A549 treated with AZD2906 at 1 μM for 4 hours (cell line): ENCODE results near the gene INPP5K. TPM values are rescaled to one million over a fixed set of nuclear protein-coding genes. Genes with fewer than 3 reads are reported as not detected.

Source experiments
- total RNA-seq: library from RNA; stranded (reverse); fragments of 200-300 nt; extraction: Qiagen RNA extraction; gene quantifications from 5 replicates; pipeline ENCODE4 v1.2.3, GENCODE V29; 2022

INPP5K gene
- total RNA-seq: 23.3 to 25.6 TPM (median 25.2 TPM) in 5 replicates

GRCh38 chr17:1516388-1517161 lies at the start of gene INPP5K:
TSS of gene INPP5K (minus strand) at chr17:1516612. CDS start at chr17:1516499, 113 bp downstream.

GRCh38 chr17:1492249-1493206 lies 23.9 kb downstream of the INPP5K start, which contains the start of gene MYO1C:
TSS of gene MYO1C (minus strand) at chr17:1492686. CDS start at chr17:1492487, 199 bp downstream.

GRCh38 chr17:1455797-1456599 lies 60.4 kb downstream of the INPP5K start, which contains the start of gene CRK:
TSS of gene CRK (minus strand) at chr17:1456232. CDS start at chr17:1456117, 115 bp downstream.

Other genes with a start within 250 kb of the INPP5K start
- not detected in 5 replicates for gene BHLHA9, start 246.2 kb downstream of the INPP5K start, total RNA-seq
- gene TRARG1, start 236.9 kb downstream of the INPP5K start, total RNA-seq: not detected in 5 replicates
- gene YWHAE, start 116.4 kb downstream of the INPP5K start, total RNA-seq: 536 to 1,318 TPM (median 577 TPM) in 5 replicates
- 81.9 to 99.8 TPM (median 89.6 TPM) in 5 replicates for gene CRK, start 60.4 kb downstream of the INPP5K start, total RNA-seq
- gene MYO1C, start 23.9 kb downstream of the INPP5K start, total RNA-seq: 120 to 141 TPM (median 131 TPM) in 5 replicates
- 64.8 to 68.3 TPM (median 67.4 TPM) in 5 replicates for gene PITPNA, start 46.2 kb upstream of the INPP5K start, total RNA-seq
- gene SLC43A2, start 112.2 kb upstream of the INPP5K start, total RNA-seq: 4.7 to 6.8 TPM (median 5.9 TPM) in 5 replicates
- gene SCARF1, start 129.1 kb upstream of the INPP5K start, total RNA-seq: 0.19 to 0.43 TPM (median 0.23 TPM) in 5 replicates
- gene RILP, start 133.3 kb upstream of the INPP5K start, total RNA-seq: 11.8 to 20.0 TPM (median 17.7 TPM) in 5 replicates
- 245 to 262 TPM (median 251 TPM) in 5 replicates for gene PRPF8, start 168.3 kb upstream of the INPP5K start, total RNA-seq
- gene TLCD2, start 193.8 kb upstream of the INPP5K start, total RNA-seq: 1.3 to 2.0 TPM (median 1.6 TPM) in 5 replicates
- gene WDR81, start 208.1 kb upstream of the INPP5K start, total RNA-seq: 23.6 to 34.8 TPM (median 30.5 TPM) in 5 replicates
- gene SERPINF2, start 226.3 kb upstream of the INPP5K start, total RNA-seq: 3.2 to 5.2 TPM (median 4.4 TPM) in 5 replicates
- 1.6 to 2.3 TPM (median 1.8 TPM) in 5 replicates for gene SERPINF1, start 245.4 kb upstream of the INPP5K start, total RNA-seq